GM18508 (cell line): ENCODE measurements around the gene VIPR1.
"Not testable (repeated sequence)": the region's sequence is repeated elsewhere in the genome, so short reads cannot be mapped to it uniquely, and the experiment has no call there.

Source experiments
- ATAC-seq: cut with Tn5 transposase; IDR thresholded peaks from one replicate; pipeline ENCODE4 v1.9.1; 2021; ENCODE audit warnings: moderate number of reproducible peaks; ENCODE audit not compliant: insufficient read depth, unreplicated experiment

The VIPR1 gene

GRCh38 chr3:42562047-42562907 is 59.8 kb downstream of the VIPR1 start:
- ATAC-seq, result no peak

GRCh38 chr3:42569593-42570142 is 67.2 kb downstream of the VIPR1 start:
- ATAC-seq, result no peak

- no peak for ATAC-seq
Measured at GRCh38 chr3:42572278-42572677, 69.8 kb downstream of the VIPR1 start.

GRCh38 chr3:42575137-42575741 is 72.8 kb downstream of the VIPR1 start:
- ATAC-seq, result no peak

- ATAC-seq, result no peak
Measured at GRCh38 chr3:42578054-42578453, 75.6 kb downstream of the VIPR1 start.

GRCh38 chr3:42579346-42579745 is 76.9 kb downstream of the VIPR1 start:
- ATAC-seq, result not testable (repeated sequence)

- no peak for ATAC-seq
Measured at GRCh38 chr3:42581400-42581708, 78.9 kb downstream of the VIPR1 start.

GRCh38 chr3:42581709-42582473 is 79.4 kb downstream of the VIPR1 start, which contains the start of gene SEC22C:
Gene SEC22C, minus strand, starts transcription at chr3:42581967. Its CDS starts 12,921 bp downstream, at chr3:42569046.
- peak; percentile 59 for ATAC-seq

- ATAC-seq, result no peak
Measured at GRCh38 chr3:42582474-42583070, 80.1 kb downstream of the VIPR1 start.
